Activated T-cell treated with anti-CD3 and anti-CD28 coated beads, Interleukin-2, amount 50 U/mL, for 72 hours (primary cell): ENCODE data around the gene CBX4. TPM values are rescaled to one million over a fixed set of nuclear protein-coding genes. Genes with fewer than 3 reads are reported as not detected.
A peak's percentile ranks its signal among the peaks of the same experiment; 100 is the strongest.

Experiments used
- ATAC-seq, 2 donors: fragments of 150-1000 bp; cut with Tn5 transposase; replicated peaks in 1 of 2; 2 replicates each; pipeline ENCODE4 v1.10.0; 2021; ENCODE audit warnings: moderate library complexity in 2 of 2, mild to moderate bottlenecking in 1 of 2
- DNase-seq, 2 donors: peaks; one replicate each; pipeline ENCODE4 v3.0.0; 2021 to 2022; ENCODE audit warnings: mixed read lengths in 1 of 2
- H3K27ac Mint-ChIP-seq: one replicate; pipeline ENCODE4 v1.8.0; 2022; ENCODE audit warnings: mild to moderate bottlenecking, moderate library complexity, mixed read lengths
- H3K27me3 Mint-ChIP-seq: one replicate; pipeline ENCODE4 v1.8.0; 2022; ENCODE audit warnings: low read depth, mixed read lengths
- H3K36me3 Mint-ChIP-seq, 2 donors: one replicate each; pipeline ENCODE4 v1.8.0; 2022; ENCODE audit warnings: mixed read lengths in 2 of 2, mild to moderate bottlenecking in 1 of 2; ENCODE audit not compliant: insufficient read depth in 2 of 2
- H3K4me1 Mint-ChIP-seq: one replicate; pipeline ENCODE4 v1.8.0; 2022; ENCODE audit warnings: low read depth, mixed read lengths
- H3K4me3 Mint-ChIP-seq, 2 donors: one replicate each; pipeline ENCODE4 v1.8.0; 2022; ENCODE audit warnings: mild to moderate bottlenecking in 2 of 2, mixed read lengths in 2 of 2, moderate library complexity in 2 of 2
- H3K9me3 Mint-ChIP-seq, 2 donors: one replicate each; pipeline ENCODE4 v1.8.0; 2022; ENCODE audit warnings: mixed read lengths in 2 of 2
- total RNA-seq, 2 donors: library from RNA; stranded (reverse); gene quantifications; one replicate each; pipeline ENCODE4 v1.2.3, GENCODE V29; 2022

CBX4 gene
- total RNA-seq, 2 donors from 2014 or later = 38.3 to 45.8 TPM

GRCh38 chr17:79798299-79799173 lies 40.7 kb downstream of the CBX4 start:
- no peak for ATAC-seq
- Mint-ChIP-seq H3K9me3 (no peaks in the 10 kb centered on the region), H3K4me1 (peaks cover 42% of the 10 kb centered on the region), H3K27me3 (peaks cover 41% of the 10 kb centered on the region), H3K27ac (no peak overlapping the region), H3K4me3 (peak overlapping the region; percentile 77 to 86), H3K36me3 (peaks cover 2 to 7% of the 10 kb centered on the region in 2 donors)
- DNase-seq = no peak

- peak overlapping the region; percentile 77 to 86 for H3K4me3 Mint-ChIP-seq
- no peak overlapping the region for H3K27ac Mint-ChIP-seq
- ATAC-seq = peak; percentile 32 to 36
Observed at GRCh38 chr17:79797492-79798298, 41.5 kb downstream of the CBX4 start.

GRCh38 chr17:79796763-79797491 lies 42.3 kb downstream of the CBX4 start, which contains the start of gene CBX8:
Gene CBX8, minus strand, starts transcription at chr17:79797077. Its CDS starts 79 bp downstream, at chr17:79796998.
- peak within 1 kb of the TSS; percentile 77 to 86 for H3K4me3 Mint-ChIP-seq
- peak; percentile 100 for DNase-seq
- no peaks in the 10 kb centered on the region for H3K9me3 Mint-ChIP-seq

More at GRCh38 chr17:79797492-79798298, 41.5 kb downstream of the CBX4 start:
- Mint-ChIP-seq H3K4me1 (peaks cover 42% of the 10 kb centered on the region), H3K27me3 (peaks cover 40% of the 10 kb centered on the region), H3K36me3 (peaks cover 2 to 7% of the 10 kb centered on the region in 2 donors), H3K9me3 (no peaks in the 10 kb centered on the region)
- DNase-seq = no peak

GRCh38 chr17:79796444-79796762 lies 42.8 kb downstream of the CBX4 start:
- DNase-seq = no peak
- H3K27ac Mint-ChIP-seq = no peak overlapping the region
- H3K9me3 Mint-ChIP-seq = no peaks in the 10 kb centered on the region
- H3K36me3 Mint-ChIP-seq = peaks cover 0 to 7% of the 10 kb centered on the region in 2 donors
- no peak for ATAC-seq
- peak overlapping the region; percentile 77 to 84 for H3K4me3 Mint-ChIP-seq
- peaks cover 36% of the 10 kb centered on the region for H3K4me1 Mint-ChIP-seq
- peaks cover 29% of the 10 kb centered on the region for H3K27me3 Mint-ChIP-seq

More at GRCh38 chr17:79796763-79797491, 42.3 kb downstream of the CBX4 start, which contains the start of gene CBX8:
- Mint-ChIP-seq H3K36me3 (peaks cover 2 to 7% of the 10 kb centered on the region in 2 donors), H3K27me3 (peaks cover 35% of the 10 kb centered on the region), H3K27ac (peak within 1 kb of the TSS; percentile 64), H3K4me1 (peaks cover 41% of the 10 kb centered on the region)
- peak; percentile 87 for ATAC-seq

- H3K4me1 Mint-ChIP-seq = peaks cover 36% of the 10 kb centered on the region
- H3K27me3 Mint-ChIP-seq = peaks cover 33% of the 10 kb centered on the region
- H3K4me3 Mint-ChIP-seq = peak overlapping the region; percentile 77 to 84
- H3K27ac Mint-ChIP-seq = no peak overlapping the region
- no peaks in the 10 kb centered on the region for H3K9me3 Mint-ChIP-seq
- DNase-seq (no peak), ATAC-seq (no peak)
- peaks cover 0 to 7% of the 10 kb centered on the region in 2 donors for H3K36me3 Mint-ChIP-seq
Observed at GRCh38 chr17:79795795-79796443, 43.3 kb downstream of the CBX4 start.

- no peak for ATAC-seq
Observed at GRCh38 chr17:79794659-79795511, 44.4 kb downstream of the CBX4 start.

GRCh38 chr17:79793924-79794304 lies 45.3 kb downstream of the CBX4 start:
- Mint-ChIP-seq H3K4me1 (peaks cover 16% of the 10 kb centered on the region), H3K9me3 (no peaks in the 10 kb centered on the region), H3K36me3 (peaks cover 0 to 4% of the 10 kb centered on the region in 2 donors), H3K27me3 (peaks cover 25% of the 10 kb centered on the region), H3K27ac (no peak overlapping the region), H3K4me3 (no peak overlapping the region)
- DNase-seq (no peak), ATAC-seq (no peak)

More at GRCh38 chr17:79794659-79795511, 44.4 kb downstream of the CBX4 start:
- Mint-ChIP-seq H3K4me3 (no peak overlapping the region), H3K9me3 (no peaks in the 10 kb centered on the region), H3K36me3 (peaks cover 0 to 7% of the 10 kb centered on the region in 2 donors), H3K27me3 (peaks cover 28% of the 10 kb centered on the region), H3K27ac (no peak overlapping the region), H3K4me1 (peaks cover 26% of the 10 kb centered on the region)
- DNase-seq = no peak

GRCh38 chr17:79792984-79793923 lies 46.0 kb downstream of the CBX4 start:
- no peak for ATAC-seq
- DNase-seq = no peak
- Mint-ChIP-seq H3K27me3 (peaks cover 25% of the 10 kb centered on the region), H3K27ac (no peak overlapping the region), H3K36me3 (peaks cover 0 to 2% of the 10 kb centered on the region in 2 donors), H3K4me3 (no peak overlapping the region), H3K9me3 (no peaks in the 10 kb centered on the region), H3K4me1 (peaks cover 10% of the 10 kb centered on the region)

- Mint-ChIP-seq H3K36me3 (peaks cover 0 to 2% of the 10 kb centered on the region in 2 donors), H3K27me3 (peaks cover 32% of the 10 kb centered on the region), H3K4me3 (no peak overlapping the region), H3K4me1 (peaks cover 10% of the 10 kb centered on the region), H3K27ac (no peak overlapping the region), H3K9me3 (no peaks in the 10 kb centered on the region)
- no peak for DNase-seq
- ATAC-seq = no peak
Observed at GRCh38 chr17:79792341-79792871, 46.8 kb downstream of the CBX4 start.

- H3K27me3 Mint-ChIP-seq = peaks cover 39% of the 10 kb centered on the region
- H3K27ac Mint-ChIP-seq = no peak overlapping the region
- no peaks in the 10 kb centered on the region for H3K9me3 Mint-ChIP-seq
- no peaks in the 10 kb centered on the region for H3K36me3 Mint-ChIP-seq
- H3K4me1 Mint-ChIP-seq = peaks cover 10% of the 10 kb centered on the region
- DNase-seq (no peak), ATAC-seq (no peak)
- no peak overlapping the region for H3K4me3 Mint-ChIP-seq
Observed at GRCh38 chr17:79791735-79792161, 47.5 kb downstream of the CBX4 start.
